H1 (cell line): ENCODE measurements around the gene NR2F2.
A peak's percentile ranks its signal among the peaks of the same experiment; 100 is the strongest.

Experiments
- EZH2 ChIP-seq: fragments of 200-600 bp; sonication (generic); IDR thresholded peaks from 2 replicates; pipeline ENCODE4 v1.7.1; 2012; ENCODE audit warnings: low read depth, mild to moderate bottlenecking, moderate library complexity, low read length, inconsistent platforms; ENCODE audit not compliant: severe bottlenecking
- POLR2A ChIP-seq, 2 experiments: IDR thresholded peaks; 1 replicate in 1 of 2; 2 replicates in 1 of 2; pipeline ENCODE4 v1.6.1; 2011; ENCODE audit warnings: low read depth in 2 of 2, low read length in 2 of 2, mild to moderate bottlenecking in 2 of 2; ENCODE audit errors: control extremely low read depth in 1 of 2
- SIN3A ChIP-seq, 2 experiments: IDR thresholded peaks in 1 of 2; conservative IDR thresholded peaks in 1 of 2; 2 replicates each; pipeline ENCODE4 v1.6.1; 2011 to 2012; ENCODE audit warnings: low read length in 2 of 2, improper control_type of control experiment in 1 of 2, low read depth in 1 of 2, mild to moderate bottlenecking in 1 of 2
- SP1 ChIP-seq: IDR thresholded peaks from 2 replicates; pipeline ENCODE4 v1.6.1; 2011; ENCODE audit warnings: low read depth, low read length
- TF ChIP-seq, protein P1 (sequence below), 3 experiments: IDR thresholded peaks; 1 replicate in 2 of 3; 2 replicates in 1 of 3; pipeline versions ENCODE4 v1.5.1 to v1.6.1; 2011; ENCODE audit warnings: low read length in 3 of 3, mild to moderate bottlenecking in 3 of 3, inconsistent platforms in 2 of 3, low read depth in 1 of 3, moderate library complexity in 1 of 3; ENCODE audit not compliant: insufficient read depth in 1 of 3; ENCODE audit errors: control extremely low read depth in 1 of 3

DNA sequence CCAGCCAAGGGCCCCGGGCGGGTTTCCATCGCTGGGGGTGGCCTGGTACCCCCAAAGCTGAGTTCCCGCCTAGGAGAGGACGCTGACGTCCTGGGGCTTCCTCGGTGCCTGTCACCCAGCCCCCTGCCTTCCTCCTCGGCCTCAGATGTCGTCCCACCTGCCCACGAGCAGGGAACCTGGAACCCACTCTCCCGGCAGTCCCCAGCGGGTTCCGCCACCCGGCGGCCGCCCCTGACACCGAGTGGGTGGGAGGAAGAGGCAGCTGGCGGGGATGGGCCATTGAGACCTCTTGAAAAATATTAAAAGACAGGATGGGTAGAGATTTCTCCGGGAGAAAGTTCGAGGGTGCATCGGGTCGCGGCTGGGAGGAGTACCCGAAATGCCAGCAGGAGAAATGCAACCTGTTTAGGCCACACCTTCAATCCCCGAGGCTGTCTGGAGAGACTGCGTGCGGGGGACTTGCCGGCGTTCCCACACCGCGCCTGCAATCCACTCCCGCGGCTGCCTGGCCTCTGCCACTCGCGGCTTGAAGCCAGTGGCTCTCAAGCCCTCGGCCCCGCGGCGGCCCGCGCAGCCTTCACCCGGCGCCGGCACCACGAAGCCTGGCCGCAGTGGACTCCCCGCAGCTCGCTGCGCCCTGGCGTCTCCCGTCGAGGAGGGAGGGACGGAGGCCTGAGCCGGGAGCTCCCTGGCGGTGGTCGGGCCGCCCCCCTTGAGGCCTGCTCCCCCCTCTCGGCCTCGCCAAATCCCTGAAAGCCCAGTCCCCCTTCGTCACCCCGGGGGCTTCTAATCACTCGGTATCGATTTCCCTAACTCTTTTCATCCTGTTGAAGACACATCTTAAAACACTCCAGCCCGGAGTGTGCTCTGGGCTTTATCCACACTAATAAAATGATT is 8.6 kb upstream of the NR2F2 start:
- TF ChIP-seq POLR2A (IDR thresholded peaks at IDR 0.05; ENCODE audit: control extremely low read depth in 1 of 2, low read depth in 2 of 2, low read length in 2 of 2): no peak
- no peak for TF ChIP-seq SP1
- TF ChIP-seq, protein P1, sequence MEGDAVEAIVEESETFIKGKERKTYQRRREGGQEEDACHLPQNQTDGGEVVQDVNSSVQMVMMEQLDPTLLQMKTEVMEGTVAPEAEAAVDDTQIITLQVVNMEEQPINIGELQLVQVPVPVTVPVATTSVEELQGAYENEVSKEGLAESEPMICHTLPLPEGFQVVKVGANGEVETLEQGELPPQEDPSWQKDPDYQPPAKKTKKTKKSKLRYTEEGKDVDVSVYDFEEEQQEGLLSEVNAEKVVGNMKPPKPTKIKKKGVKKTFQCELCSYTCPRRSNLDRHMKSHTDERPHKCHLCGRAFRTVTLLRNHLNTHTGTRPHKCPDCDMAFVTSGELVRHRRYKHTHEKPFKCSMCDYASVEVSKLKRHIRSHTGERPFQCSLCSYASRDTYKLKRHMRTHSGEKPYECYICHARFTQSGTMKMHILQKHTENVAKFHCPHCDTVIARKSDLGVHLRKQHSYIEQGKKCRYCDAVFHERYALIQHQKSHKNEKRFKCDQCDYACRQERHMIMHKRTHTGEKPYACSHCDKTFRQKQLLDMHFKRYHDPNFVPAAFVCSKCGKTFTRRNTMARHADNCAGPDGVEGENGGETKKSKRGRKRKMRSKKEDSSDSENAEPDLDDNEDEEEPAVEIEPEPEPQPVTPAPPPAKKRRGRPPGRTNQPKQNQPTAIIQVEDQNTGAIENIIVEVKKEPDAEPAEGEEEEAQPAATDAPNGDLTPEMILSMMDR (IDR thresholded peaks at IDR 0.05; ENCODE audit: control extremely low read depth in 1 of 3, insufficient read depth in 1 of 3, low read depth in 1 of 3, low read length in 3 of 3): no peak
- TF ChIP-seq SIN3A (conservative IDR thresholded peaks at IDR 0.05 in 1 of 2, IDR thresholded peaks at IDR 0.05 in 1 of 2; ENCODE audit: low read depth in 1 of 2, low read length in 2 of 2): 0 out of 4 replicates have a peak, but pooled peaks of 1 of the 2 experiments have one; percentile 7
- TF ChIP-seq EZH2: peak; percentile 90
